A549 (cell line): ENCODE data around the gene SSBP3. TPM values are rescaled to one million over a fixed set of nuclear protein-coding genes. Genes with fewer than 3 reads are reported as not detected.

Experiments used
- ATAC-seq, 2 experiments: fragments of 200-7000 bp in 1 of 2; fragments of >200 bp in 1 of 2; cut with Nextera tagmentation in 1 of 2; cut with Tn5 transposase in 1 of 2; 3 replicates each; pipeline versions ENCODE4 v1.8.0 to v1.9.1; 2018 to 2020; ENCODE audit warnings: mild to moderate bottlenecking in 1 of 2, moderate library complexity in 1 of 2
- CTCF ChIA-PET: fragments of 300-600 bp; sonication (Branson Sonifier 250); formaldehyde crosslinking; extraction: SDS; loops from one replicate; lab custom pipeline; 2021; ENCODE audit warnings: antibody characterized with exemption, inconsistent platforms; lab: Yijun Ruan, JAX
- POLR2A ChIA-PET: fragments of 350-600 bp; formaldehyde crosslinking; extraction: SDS; loops from one replicate; lab custom pipeline; 2021; ENCODE audit warnings: antibody characterized with exemption, inconsistent platforms; lab: Yijun Ruan, JAX
- DNase-seq, 2 experiments: peaks; one replicate each; pipeline versions ENCODE4 v3.0.0 to v3.0.0-alpha.2; 2011 to 2016; ENCODE audit warnings: low read depth in 1 of 2, low spot score in 1 of 2
- FAIRE-seq: peaks from 2 replicates; lab custom pipeline; 2011; peaks lifted over from hg19 to GRCh38; lab: Jason Lieb, UNC
- H3K27ac ChIP-seq, 2 experiments: fragments of >200 bp; sonication (Bioruptor Twin); formaldehyde crosslinking; 3 replicates each; pipeline ENCODE4 v1.5.1; 2016 to 2017
- H3K4me1 ChIP-seq: fragments of >200 bp; sonication (Bioruptor Twin); formaldehyde crosslinking; 3 replicates; pipeline ENCODE4 v1.6.1; 2016
- H3K4me2 ChIP-seq: fragments of >200 bp; sonication (Bioruptor Twin); formaldehyde crosslinking; 3 replicates; pipeline ENCODE4 v1.6.1; 2016
- H3K4me3 ChIP-seq: fragments of >200 bp; sonication (Bioruptor Twin); formaldehyde crosslinking; 3 replicates; pipeline ENCODE4 v1.5.1; 2016
- H3K9me3 ChIP-seq: fragments of >200 bp; sonication (Bioruptor Twin); formaldehyde crosslinking; 3 replicates; pipeline ENCODE4 v1.6.1; 2016
- BCL3 ChIP-seq: fragments of >200 bp; sonication (Bioruptor Twin); formaldehyde crosslinking; IDR thresholded peaks from 3 replicates; pipeline ENCODE4 v1.6.1; 2016
- CBX8 ChIP-seq: fragments of 200-600 bp; sonication (generic); IDR thresholded peaks from 2 replicates; pipeline ENCODE4 v1.6.1; 2016
- CHD2 ChIP-seq: fragments of 150-350 bp; IDR thresholded peaks from 2 replicates; pipeline ENCODE4 v1.6.1; 2014; ENCODE audit warnings: low read length; ENCODE audit not compliant: partially characterized antibody
- EHMT2 ChIP-seq: fragments of 200-600 bp; sonication (generic); IDR thresholded peaks from 2 replicates; pipeline ENCODE4 v1.6.1; 2016; ENCODE audit warnings: antibody characterized with exemption, low read depth, mild to moderate bottlenecking, moderate library complexity
- ELK1 ChIP-seq: fragments of 150-350 bp; IDR thresholded peaks from 2 replicates; pipeline ENCODE4 v1.6.1; 2014; ENCODE audit warnings: low read depth, mild to moderate bottlenecking, low read length
- FOSB ChIP-seq: fragments of 250-450 bp; sonication (Bioruptor Pico); IDR thresholded peaks from 2 replicates; pipeline ENCODE4 v1.5.0; 2020; ENCODE audit warnings: mild to moderate bottlenecking, moderate library complexity
- FOSL2 ChIP-seq, 2 experiments: fragments of 450-650 bp in 1 of 2; fragments of >200 bp in 1 of 2; sonication (Bioruptor Twin) in 1 of 2; formaldehyde crosslinking; IDR thresholded peaks; 2 replicates each; pipeline versions ENCODE4 v1.5.0 to v1.6.1; 2016 to 2020; ENCODE audit warnings: mild to moderate bottlenecking in 1 of 2, moderate library complexity in 1 of 2
- HOXA7 ChIP-seq: fragments of 250-450 bp; sonication (Bioruptor Pico); IDR thresholded peaks from 2 replicates; pipeline ENCODE4 v1.5.0; 2020; ENCODE audit warnings: mild to moderate bottlenecking, moderate library complexity
- HOXB13 ChIP-seq: fragments of 250-450 bp; sonication (Bioruptor Pico); IDR thresholded peaks from 2 replicates; pipeline ENCODE4 v1.5.0; 2020; ENCODE audit warnings: low read depth, mild to moderate bottlenecking, moderate library complexity
- KDM5A ChIP-seq: fragments of 200-600 bp; sonication (generic); IDR thresholded peaks from 2 replicates; pipeline ENCODE4 v1.6.1; 2016; ENCODE audit warnings: antibody characterized with exemption, mild to moderate bottlenecking
- MAFK ChIP-seq: fragments of 450-650 bp; IDR thresholded peaks from 2 replicates; pipeline ENCODE4 v1.6.1; 2014; ENCODE audit not compliant: partially characterized antibody
- MAX ChIP-seq: IDR thresholded peaks from 2 replicates; pipeline ENCODE4 v1.6.1; 2012
- NFE2L2 ChIP-seq: fragments of 150-350 bp; conservative IDR thresholded peaks from 2 replicates; pipeline ENCODE4 v1.6.1; 2014; ENCODE audit warnings: low read length
- PHF8 ChIP-seq: fragments of 200-600 bp; sonication (generic); IDR thresholded peaks from 2 replicates; pipeline ENCODE4 v1.6.1; 2016; ENCODE audit warnings: low read depth, mild to moderate bottlenecking, antibody characterized with exemption, moderate library complexity, borderline replicate concordance
- POLR2A ChIP-seq: IDR thresholded peaks from 2 replicates; pipeline ENCODE4 v1.6.1; 2012; ENCODE audit warnings: mild to moderate bottlenecking, low read length
- RAD21 ChIP-seq, 2 experiments: fragments of >200 bp in 1 of 2; sonication (Bioruptor Twin) in 1 of 2; formaldehyde crosslinking in 1 of 2; IDR thresholded peaks in 1 of 2; conservative IDR thresholded peaks in 1 of 2; 2 replicates in 1 of 2; 3 replicates in 1 of 2; pipeline ENCODE4 v1.6.1; 2012 to 2018; ENCODE audit warnings: inconsistent platforms in 1 of 2
- REST ChIP-seq: fragments of 200-600 bp; sonication (generic); IDR thresholded peaks from 2 replicates; pipeline ENCODE4 v1.6.1; 2016; ENCODE audit warnings: antibody characterized with exemption, mild to moderate bottlenecking, moderate library complexity
- SREBF2 ChIP-seq: fragments of 450-650 bp; IDR thresholded peaks from 2 replicates; pipeline ENCODE4 v1.6.1; 2014; ENCODE audit warnings: mild to moderate bottlenecking, moderate library complexity
- TFCP2L1 ChIP-seq: fragments of 250-450 bp; sonication (Bioruptor Pico); IDR thresholded peaks from 2 replicates; pipeline ENCODE4 v1.5.0; 2021; ENCODE audit warnings: mild to moderate bottlenecking
- ZC3H11A ChIP-seq: fragments of 450-650 bp; IDR thresholded peaks from 2 replicates; pipeline ENCODE4 v1.6.1; 2014; ENCODE audit warnings: antibody characterized with exemption, mild to moderate bottlenecking
- ZFP36 ChIP-seq: fragments of 450-650 bp; IDR thresholded peaks from 2 replicates; pipeline ENCODE4 v1.6.1; 2014; ENCODE audit warnings: borderline replicate concordance; ENCODE audit not compliant: partially characterized antibody
- WGBS: methylation state at CpG from one replicate; pipeline ENCODE4 v1.1.6; 2017; ENCODE audit errors: missing lambda C conversion rate; 5-methylcytosine and 5-hydroxymethylcytosine counted together
- polyA plus RNA-seq, 4 experiments: library from polyadenylated mRNA; depleted of rRNA in 3 of 4; stranded (reverse); fragments of >200 nt; fragmentation: RNase III in 1 of 4; extraction: RNeasy Plus Mini Kit Qiagen cat#74134 plus additional on column Dnase treatment in 1 of 4; gene quantifications; 2 replicates in 3 of 4; 3 replicates in 1 of 4; pipeline ENCODE4 v1.2.3, GENCODE V29; 2011 to 2017

Gene SSBP3
- polyA plus RNA-seq, 2 of the 4 experiments (the other 2 are of a cell fraction) = 7.2 to 9.1 TPM

GRCh38 chr1:54221867-54222484 lies 184.2 kb downstream of the SSBP3 start (continued):
- TF ChIP-seq MAX (no peak), RAD21 (conservative IDR thresholded peaks at IDR 0.05 in 1 of 2, IDR thresholded peaks at IDR 0.05 in 1 of 2) (no peak), HOXA7 (CRISPR knock-in tag) (no peak), TFCP2L1 (CRISPR knock-in tag) (no peak), KDM5A (no peak), ZC3H11A (no peak)

- Histone ChIP-seq H3K27ac (no peak overlapping the region), H3K4me1 (peaks cover under 1% of the 10 kb centered on the region; the same call in 1 of the 3 replicates), H3K4me2 (no peak overlapping the region), H3K4me3 (no peak overlapping the region), H3K9me3 (no peaks in the 10 kb centered on the region)
- POLR2A ChIA-PET = no interaction called here
- no peak for TF ChIP-seq FOSB (CRISPR knock-in tag)
- no peak for TF ChIP-seq HOXB13 (CRISPR knock-in tag)
- TF ChIP-seq BCL3 = no peak
- no peak for TF ChIP-seq ELK1
- TF ChIP-seq SREBF2 = no peak
- no peak for TF ChIP-seq POLR2A
- TF ChIP-seq EHMT2 = no peak
- TF ChIP-seq MAFK = no peak
- no peak for TF ChIP-seq FOSL2 (IDR thresholded peaks at IDR 0.05)
- TF ChIP-seq FOSL2 (CRISPR knock-in tag; IDR thresholded peaks at IDR 0.05) = no peak
- TF ChIP-seq ZFP36 = no peak
- no peak for TF ChIP-seq NFE2L2
- TF ChIP-seq CHD2 = no peak
- no peak for TF ChIP-seq REST
- no peak for TF ChIP-seq CBX8
- no peak for TF ChIP-seq PHF8
- DNase-seq (no peak), ATAC-seq (no peak), FAIRE-seq (no peak)
- 91% methylated on average over 10 of the region's 12 CpGs for WGBS
- CTCF ChIA-PET = interaction anchor here (1.1 kb wide), 1 partner anchor 8 kb away, joined by 4 read pairs; no protein-coding TSS in a partner anchor
Observed at GRCh38 chr1:54221113-54221834, 184.9 kb downstream of the SSBP3 start.
